ENCODE measurements around the gene MYRF.

The MYRF gene

GRCh38 chr11:61716478-61717285, 35.8 kb upstream of the MYRF start:
- Histone ChIP-seq H3K4me1 (ENCODE audit: control insufficient read depth, insufficient read depth, low read length) (no peaks in the 10 kb centered on the region; the same call in 1 of the 2 replicates), H3K36me3 (ENCODE audit: control insufficient read depth in 2 of 2, insufficient read depth in 1 of 2, low read length in 2 of 2) (peaks cover 0 to 13% of the 10 kb centered on the region in 2 experiments; a peak in 1 of 3 replicates), H3K9me3 (ENCODE audit: control insufficient read depth, insufficient read depth, low read depth, low read length) (no peaks in the 10 kb centered on the region), H3K27ac (ENCODE audit: extremely low read depth, low read depth, low read length) (no peak overlapping the region), H3K4me3 (ENCODE audit: low read depth, low read length) (no peak overlapping the region)
- POLR2A ChIA-PET: no interaction called here
- CTCF ChIA-PET: interaction anchor here (1.2 to 1.5 kb wide), 2 partner anchors 41 to 200 kb away, joined by 3 to 4 read pairs; no protein-coding TSS in a partner anchor
- TF ChIP-seq ZFHX2 (tag by site-specific recombination; conservative IDR thresholded peaks at IDR 0.05) (0 out of 2 replicates have a peak, but pooled peaks have one; percentile 12), ZNF112 (tag by site-specific recombination; IDR thresholded peaks at IDR 0.05) (no peak), ZNF677 (tag by site-specific recombination; IDR thresholded peaks at IDR 0.05) (no peak), ZNF544 (tag by site-specific recombination; IDR thresholded peaks at IDR 0.05) (no peak), ZNF211 (tag by site-specific recombination; IDR thresholded peaks at IDR 0.05; ENCODE audit: low read depth) (no peak), GLIS2 (tag by site-specific recombination; IDR thresholded peaks at IDR 0.05) (peak; percentile 49), TCF7L2 (IDR thresholded peaks at IDR 0.05; ENCODE audit: borderline replicate concordance, low read depth, low read length) (no peak), GLIS1 (tag by site-specific recombination; IDR thresholded peaks at IDR 0.05) (peak; percentile 77)
- TF ChIP-seq, protein P1, sequence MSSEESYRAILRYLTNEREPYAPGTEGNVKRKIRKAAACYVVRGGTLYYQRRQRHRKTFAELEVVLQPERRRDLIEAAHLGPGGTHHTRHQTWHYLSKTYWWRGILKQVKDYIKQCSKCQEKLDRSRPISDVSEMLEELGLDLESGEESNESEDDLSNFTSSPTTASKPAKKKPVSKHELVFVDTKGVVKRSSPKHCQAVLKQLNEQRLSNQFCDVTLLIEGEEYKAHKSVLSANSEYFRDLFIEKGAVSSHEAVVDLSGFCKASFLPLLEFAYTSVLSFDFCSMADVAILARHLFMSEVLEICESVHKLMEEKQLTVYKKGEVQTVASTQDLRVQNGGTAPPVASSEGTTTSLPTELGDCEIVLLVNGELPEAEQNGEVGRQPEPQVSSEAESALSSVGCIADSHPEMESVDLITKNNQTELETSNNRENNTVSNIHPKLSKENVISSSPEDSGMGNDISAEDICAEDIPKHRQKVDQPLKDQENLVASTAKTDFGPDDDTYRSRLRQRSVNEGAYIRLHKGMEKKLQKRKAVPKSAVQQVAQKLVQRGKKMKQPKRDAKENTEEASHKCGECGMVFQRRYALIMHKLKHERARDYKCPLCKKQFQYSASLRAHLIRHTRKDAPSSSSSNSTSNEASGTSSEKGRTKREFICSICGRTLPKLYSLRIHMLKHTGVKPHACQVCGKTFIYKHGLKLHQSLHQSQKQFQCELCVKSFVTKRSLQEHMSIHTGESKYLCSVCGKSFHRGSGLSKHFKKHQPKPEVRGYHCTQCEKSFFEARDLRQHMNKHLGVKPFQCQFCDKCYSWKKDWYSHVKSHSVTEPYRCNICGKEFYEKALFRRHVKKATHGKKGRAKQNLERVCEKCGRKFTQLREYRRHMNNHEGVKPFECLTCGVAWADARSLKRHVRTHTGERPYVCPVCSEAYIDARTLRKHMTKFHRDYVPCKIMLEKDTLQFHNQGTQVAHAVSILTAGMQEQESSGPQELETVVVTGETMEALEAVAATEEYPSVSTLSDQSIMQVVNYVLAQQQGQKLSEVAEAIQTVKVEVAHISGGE (tag by site-specific recombination; conservative IDR thresholded peaks at IDR 0.05; ENCODE audit: low read depth): no peak

- ChIA-PET CTCF (interaction anchor here (0.6 to 2.4 kb wide), 5 partner anchors 16 to 78 kb away, joined by 3 to 19 read pairs (median 3); no protein-coding TSS in a partner anchor), POLR2A (interaction anchor here (0.5 to 2.5 kb wide), 4 partner anchors 16 to 111 kb away, joined by 3 to 16 read pairs (median 4); partner anchors contain the start of gene FADS2)
- TF ChIP-seq ZBTB17 (tag by site-specific recombination; IDR thresholded peaks at IDR 0.05) (0 out of 2 replicates have a peak, but pooled peaks have one; percentile 14), ZNF585B (tag by site-specific recombination; IDR thresholded peaks at IDR 0.05) (no peak), ZXDB (tag by site-specific recombination; IDR thresholded peaks at IDR 0.05) (no peak), SP2 (tag by site-specific recombination; IDR thresholded peaks at IDR 0.05) (peak; percentile 20; the same call in 1 of the 2 replicates), ZNF133 (tag by site-specific recombination; IDR thresholded peaks at IDR 0.05) (no peak), ZSCAN5A (tag by site-specific recombination; IDR thresholded peaks at IDR 0.05) (no peak), ZNF214 (tag by site-specific recombination; IDR thresholded peaks at IDR 0.05; ENCODE audit: borderline replicate concordance) (no peak), PRDM10 (tag by site-specific recombination; IDR thresholded peaks at IDR 0.05) (peak; percentile 26; the same call in 1 of the 2 replicates), ZNF114 (tag by site-specific recombination; IDR thresholded peaks at IDR 0.05) (no peak), BCL11B (tag by site-specific recombination; IDR thresholded peaks at IDR 0.05; ENCODE audit: low read depth) (no peak), ZNF544 (tag by site-specific recombination; IDR thresholded peaks at IDR 0.05) (no peak), ZNF138 (tag by site-specific recombination; IDR thresholded peaks at IDR 0.05; ENCODE audit: borderline replicate concordance) (no peak)
- Histone ChIP-seq H3K4me3 (ENCODE audit: low read depth, low read length) (no peak overlapping the region), H3K4me1 (ENCODE audit: control insufficient read depth, insufficient read depth, low read length) (no peaks in the 10 kb centered on the region; the same call in 1 of the 2 replicates), H3K9me3 (ENCODE audit: control insufficient read depth, insufficient read depth, low read depth, low read length) (no peaks in the 10 kb centered on the region), H3K36me3 (ENCODE audit: control insufficient read depth in 2 of 2, insufficient read depth in 1 of 2, low read length in 2 of 2) (peaks cover 0 to 16% of the 10 kb centered on the region in 2 experiments; a peak in 1 of 3 replicates), H3K27ac (ENCODE audit: extremely low read depth, low read depth, low read length) (no peak overlapping the region)
Observed at GRCh38 chr11:61717286-61718033, 35.0 kb upstream of the MYRF start.
